ENCODE results near the gene ADAT2. TPM values are rescaled to one million over a fixed set of nuclear protein-coding genes. Genes with fewer than 3 reads are reported as not detected.

Gene ADAT2
- total and polyA plus RNA-seq, 10 of the 15 experiments (the other 5 are each of a cell fraction or from before 2014, with no cell fraction given) = 7.8 to 38.6 (median 17.3) TPM

- BruUV-seq (replicated peaks) = no TSS peak
- H3K79me2 ChIP-seq (ENCODE audit: control insufficient read depth, insufficient read depth, low read length) = no peaks in the 10 kb centered on the region
- POLR2A ChIA-PET = no interaction called here
- ATAC-seq (no peak), FAIRE-seq (no peak), DNase-seq (ENCODE audit: low read depth, low spot score) (no peak)
- TF ChIP-seq CREB1 (IDR thresholded peaks at IDR 0.05; ENCODE audit: low read depth) = no peak
- no peak for TF ChIP-seq SREBF1 (IDR thresholded peaks at IDR 0.05; ENCODE audit: low read length)
- no peak for TF ChIP-seq EGR1 (IDR thresholded peaks at IDR 0.05; ENCODE audit: borderline replicate concordance in 1 of 2, low read depth in 2 of 2, low read length in 2 of 2)
- TF ChIP-seq SREBF2 (IDR thresholded peaks at IDR 0.05; ENCODE audit: low read length) = no peak
- no peak for TF ChIP-seq NR2C1 (IDR thresholded peaks at IDR 0.05)
- TF ChIP-seq HCFC1 (IDR thresholded peaks at IDR 0.05; ENCODE audit: low read length) = no peak
- no peak for TF ChIP-seq RCOR1 (conservative IDR thresholded peaks at IDR 0.05; ENCODE audit: low read depth, low read length)
- TF ChIP-seq IKZF1 (conservative IDR thresholded peaks at IDR 0.05) = no peak
- TF ChIP-seq SPI1 (IDR thresholded peaks at IDR 0.05; ENCODE audit: borderline replicate concordance, insufficient read depth, low read depth, low read length) = no peak
- no peak for TF ChIP-seq SKIL (IDR thresholded peaks at IDR 0.05; ENCODE audit: low read depth, poor library complexity, severe bottlenecking)
- TF ChIP-seq IRF3 (IDR thresholded peaks at IDR 0.05) = no peak
- TF ChIP-seq NKRF (conservative IDR thresholded peaks at IDR 0.05) = no peak
- no peak for TF ChIP-seq ZSCAN29 (IDR thresholded peaks at IDR 0.05)
- TF ChIP-seq EP300 (IDR thresholded peaks at IDR 0.05; ENCODE audit: borderline replicate concordance in 1 of 2, control insufficient read depth in 1 of 2, low read depth in 2 of 2, low read length in 2 of 2) = no peak
- TF ChIP-seq RAD51 (IDR thresholded peaks at IDR 0.05) = no peak
- TF ChIP-seq MEF2B (IDR thresholded peaks at IDR 0.05; ENCODE audit: partially characterized antibody, poor library complexity, severe bottlenecking) = no peak
- H2AFZ ChIP-seq (ENCODE audit: control insufficient read depth, low read depth, low read length) = no peak overlapping the region
- no peaks in the 10 kb centered on the region for H3K36me3 ChIP-seq (ENCODE audit: control insufficient read depth in 2 of 2, insufficient read depth in 2 of 2, low read length in 1 of 2)
- H3K27ac ChIP-seq (ENCODE audit: control insufficient read depth, insufficient read depth) = no peak overlapping the region
- in situ Hi-C loops (cut with MboI) = no loop called here
- H3K4me1 ChIP-seq (ENCODE audit: control insufficient read depth, insufficient read depth, low read length) = peaks cover 16% of the 10 kb centered on the region; the same call in 1 of the 2 replicates
- H3K4me3 ChIP-seq = no peak overlapping the region
- RAD21 ChIA-PET (ENCODE audit: unreplicated experiment) = no interaction called here
- intact Hi-C loops (cut with micrococcal nuclease; ENCODE audit: unreplicated experiment) = no loop called here
- SMC1A ChIA-PET (ENCODE audit: uncharacterized antibody, unreplicated experiment) = no interaction called here
- CTCF ChIA-PET = no interaction called here
- 98% methylated on average over 3 of the region's 3 CpGs for WGBS (ENCODE audit: insufficient coverage, insufficient replicate concordance, low lambda C conversion rate, missing lambda C conversion rate)
- H3K4me2 ChIP-seq (ENCODE audit: control insufficient read depth, insufficient read depth) = no peak overlapping the region
- no peaks in the 10 kb centered on the region for H4K20me1 ChIP-seq (ENCODE audit: control insufficient read depth, insufficient read depth)
- no peak overlapping the region for H3K9ac ChIP-seq (ENCODE audit: control insufficient read depth, insufficient read depth, low read length)
- no peaks in the 10 kb centered on the region for H3K27me3 ChIP-seq (replicated peaks in 1 of 2; ENCODE audit: control insufficient read depth in 2 of 2, insufficient read depth in 2 of 2, low read length in 1 of 2)
- peaks cover 7% of the 10 kb centered on the region; the same call in 2 of the 3 replicates for H3K9me3 ChIP-seq (replicated peaks; ENCODE audit: control insufficient read depth, insufficient read depth, low read length)
Observed at GRCh38 chr6:143376375-143376774, 74.1 kb downstream of the ADAT2 start.

Data from GM12878 (cell line).